Heart left ventricle (tissue), 16 donors: ENCODE data around the gene CDT1. TPM values are rescaled to one million over a fixed set of nuclear protein-coding genes. Genes with fewer than 3 reads are reported as not detected.
A peak's percentile ranks its signal among the peaks of the same experiment; 100 is the strongest.

Experiments used
- ATAC-seq, 4 donors: fragments of 200-7000 bp; cut with Tn5 transposase; one replicate each; pipeline ENCODE4 v1.9.1; 2020 to 2022; ENCODE audit warnings: moderate library complexity in 4 of 4, mild to moderate bottlenecking in 3 of 4, moderate number of reproducible peaks in 1 of 4
- DNase-seq, 5 donors: peaks; one replicate each; pipeline ENCODE4 v3.0.0-alpha.2; 2020
- H3K27ac ChIP-seq, 12 donors: fragments of 200-600 bp; sonication (generic) in 4 of 12; one replicate each; pipeline versions ENCODE4 v1.5.0 to v1.8.0; 2016 to 2022; ENCODE audit warnings: mild to moderate bottlenecking in 2 of 12
- H3K27me3 ChIP-seq, 9 donors: fragments of 200-600 bp; sonication (generic) in 2 of 9; one replicate each; pipeline versions ENCODE4 v1.5.1 to v1.8.0; 2016 to 2022; ENCODE audit warnings: mild to moderate bottlenecking in 3 of 9
- H3K36me3 ChIP-seq, 9 donors: fragments of 200-600 bp; sonication (generic) in 2 of 9; one replicate each; pipeline versions ENCODE4 v1.5.0 to v1.8.0; 2018 to 2022; ENCODE audit warnings: mild to moderate bottlenecking in 2 of 9
- H3K4me1 ChIP-seq, 12 donors: fragments of 200-600 bp; sonication (generic) in 4 of 12; one replicate each; pipeline versions ENCODE4 v1.5.0 to v1.8.0; 2016 to 2022; ENCODE audit warnings: mild to moderate bottlenecking in 3 of 12
- H3K4me3 ChIP-seq, 12 donors: fragments of 200-600 bp; sonication (generic) in 4 of 12; one replicate each; pipeline versions ENCODE4 v1.5.0 to v1.8.0; 2017 to 2022; ENCODE audit warnings: mild to moderate bottlenecking in 9 of 12, moderate library complexity in 4 of 12
- H3K9me3 ChIP-seq, 12 donors: fragments of 200-600 bp; sonication (generic) in 4 of 12; one replicate each; pipeline versions ENCODE4 v1.5.0 to v1.8.0; 2016 to 2022; ENCODE audit warnings: mild to moderate bottlenecking in 1 of 12
- CTCF ChIP-seq, 12 donors: fragments of 200-600 bp; sonication (generic) in 4 of 12; IDR thresholded peaks; one replicate each; pipeline versions ENCODE4 v1.5.0 to v1.8.0; 2018 to 2022; ENCODE audit warnings: antibody characterized with exemption in 12 of 12, mild to moderate bottlenecking in 5 of 12
- POLR2A ChIP-seq, 2 donors: fragments of 450-650 bp; IDR thresholded peaks; one replicate each; pipeline ENCODE4 v1.6.1; 2017; ENCODE audit warnings: antibody characterized with exemption in 2 of 2, mild to moderate bottlenecking in 2 of 2, moderate library complexity in 2 of 2
- WGBS, 4 donors: extraction: QIAGEN DNeasy Blood & Tissue Kit in 2 of 4; methylation state at CpG; one replicate each; pipeline versions ENCODE4 v1.1.5 to v1.1.7; 2013 to 2018; 5-methylcytosine and 5-hydroxymethylcytosine counted together
- intact Hi-C, 10 donors: fragments of 100-400 bp; cut with DNase I; formaldehyde crosslinking; loops; one replicate each; pipeline versions ENCODE4 v1.11.1 to v1.14.2; 2022
- polyA plus RNA-seq, 2 donors: library from polyadenylated mRNA; stranded (reverse); fragments of 200-250 nt; gene quantifications; one replicate each; pipeline ENCODE4 v1.2.3, GENCODE V29; 2013
- total RNA-seq, 9 donors: library from RNA; depleted of rRNA in 2 of 9; stranded (reverse); fragments of >200 nt in 2 of 9; fragmentation: NEBNext Ultra II Directional in 3 of 9; extraction: Animal tissue kit (Norgen Biotek cat#: 25700) in 3 of 9; gene quantifications; one replicate each; pipeline versions ENCODE4 v1.1.0 to v1.2.4, GENCODE V29; 2016 to 2023
- donor health status: ischemic (EF 13 %, LVEDD 7.1; RV severe dilation, severe dysfunction).
- donor health status: healthy with polysubstance abuse.
- donor health status: DM: no; HTN: yes; CAD: no.
- donor health status: DM: no; HTN: no; CAD: no.
- donor health status: ischemic (EF 25% LVEDD 6.9; RV normal size, moderate dysfunction).
- donor health status: ischemic (EF 25% LVEDD 5.7; RV mildly dilated, moderate dysfunction).
- donor health status: healthy.
- donor health status: DM: yes; HTN: yes; CAD: no.
- donor health status: ischemic (EF 35%, LVEDD 5.7; RV mildly dilated, moderate dysfunction).
- donor health status: nonischemic (EF 11% LVEDD 7.7; RV severe dilation, severe dysfunction).
- donor health status: DM: yes; HTN: yes; CAD: no.
- donor health status: PGD.
- donor health status: ischemic (EF 29% LVEDD 5.4; RV normal size, mild dysfunction).
- donor health status: nonischemic (EF 23%, LVEDD 6.1; RV moderate dilation, normal function).

CDT1 gene
- total and polyA plus RNA-seq, 11 donors = 0.19 to 6.1 (median 0.61) TPM

GRCh38 chr16:88806491-88807111 is 3.0 kb downstream of the CDT1 start:
- H3K4me1 ChIP-seq = peaks cover 0 to 49% (median 24%) of the 10 kb centered on the region in 12 donors
- peaks cover 0 to 28% (median 4%) of the 10 kb centered on the region in 9 donors for H3K36me3 ChIP-seq
- no peak overlapping the region for H3K4me3 ChIP-seq
- no peak for ATAC-seq
- WGBS, 4 donors = 80 to 85% (median 81%) methylated on average over 11 to 27 of the region's 27 CpGs
- H3K9me3 ChIP-seq = no peaks in the 10 kb centered on the region
- no peaks in the 10 kb centered on the region for H3K27me3 ChIP-seq
- peak in 1 of 5 donors; percentile 27 for DNase-seq
- H3K27ac ChIP-seq = no peak overlapping the region
- intact Hi-C loops = no loop called here
- TF ChIP-seq CTCF (IDR thresholded peaks at IDR 0.05) (no peak), POLR2A (IDR thresholded peaks at IDR 0.05) (no peak)

- Histone ChIP-seq H3K36me3 (peaks cover 0 to 28% (median 4%) of the 10 kb centered on the region in 9 donors), H3K9me3 (no peaks in the 10 kb centered on the region), H3K4me3 (no peak overlapping the region), H3K27ac (no peak overlapping the region), H3K4me1 (peaks cover 0 to 47% (median 23%) of the 10 kb centered on the region in 12 donors), H3K27me3 (no peaks in the 10 kb centered on the region)
- 88 to 93% (median 91%) methylated on average over 16 to 24 of the region's 24 CpGs for WGBS, 4 donors
- no peak for DNase-seq
- intact Hi-C loops = no loop called here
- TF ChIP-seq CTCF (IDR thresholded peaks at IDR 0.05) (no peak), POLR2A (IDR thresholded peaks at IDR 0.05) (no peak)
- ATAC-seq = no peak
These were observed 3.6 kb downstream of the CDT1 start for GRCh38 chr16:88807142-88807625.

GRCh38 chr16:88807626-88808453 is 4.3 kb downstream of the CDT1 start:
- DNase-seq (no peak), ATAC-seq (no peak)
- intact Hi-C loops = no loop called here
- Histone ChIP-seq H3K27me3 (no peaks in the 10 kb centered on the region), H3K4me3 (no peak overlapping the region), H3K9me3 (no peaks in the 10 kb centered on the region), H3K27ac (no peak overlapping the region), H3K36me3 (peaks cover 0 to 28% (median 4%) of the 10 kb centered on the region in 9 donors), H3K4me1 (peaks cover 0 to 48% (median 24%) of the 10 kb centered on the region in 12 donors)
- 91 to 95% (median 93%) methylated on average over 14 to 26 of the region's 26 CpGs for WGBS, 4 donors
- TF ChIP-seq CTCF (IDR thresholded peaks at IDR 0.05) = no peak
- no peak for TF ChIP-seq POLR2A (IDR thresholded peaks at IDR 0.05)

GRCh38 chr16:88809068-88809675 is 5.6 kb downstream of the CDT1 start:
- WGBS, 4 donors = 84 to 91% (median 89%) methylated on average over 6 to 10 of the region's 10 CpGs
- H3K4me1 ChIP-seq = peaks cover 0 to 52% (median 24%) of the 10 kb centered on the region in 12 donors
- H3K27me3 ChIP-seq = no peaks in the 10 kb centered on the region
- no peaks in the 10 kb centered on the region for H3K9me3 ChIP-seq
- intact Hi-C loops = no loop called here
- no peak overlapping the region for H3K4me3 ChIP-seq
- H3K27ac ChIP-seq = no peak overlapping the region
- TF ChIP-seq POLR2A (IDR thresholded peaks at IDR 0.05) = no peak
- DNase-seq (peak in 1 of 5 donors; percentile 24), ATAC-seq (no peak)
- H3K36me3 ChIP-seq = peaks cover 0 to 28% (median 4%) of the 10 kb centered on the region in 9 donors
